Activated CD8-positive, alpha-beta T cell treated with anti-CD3 and anti-CD28 coated beads, Interleukin-2, amount 10 ng/mL, durations not matched to agents 7 days and 5 days (primary cell): ENCODE measurements around the gene TBL1XR1. TPM values are rescaled to one million over a fixed set of nuclear protein-coding genes. Genes with fewer than 3 reads are reported as not detected.
"Not testable (repeated sequence)": the region's sequence is repeated elsewhere in the genome, so short reads cannot be mapped to it uniquely, and the experiment has no call there.

Source experiments
- ATAC-seq: fragments of 150-1000 bp; cut with Tn5 transposase; one replicate; pipeline ENCODE4 v1.10.0; 2021; ENCODE audit warnings: moderate library complexity
- CTCF ChIA-PET: fragments of 350-600 bp; sonication (Branson Sonifier 250); formaldehyde crosslinking; loops from one replicate; lab custom pipeline; 2021; ENCODE audit warnings: antibody characterized with exemption; lab: Charles Lee
- POLR2A ChIA-PET: fragments of 350-600 bp; sonication (Branson Sonifier 250); formaldehyde crosslinking; loops from one replicate; lab custom pipeline; 2021; ENCODE audit warnings: antibody characterized with exemption; lab: Charles Lee
- DNase-seq: peaks from one replicate; pipeline ENCODE4 v3.0.0-alpha.2; 2020
- H3K27ac Mint-ChIP-seq: one replicate; pipeline ENCODE4 v1.8.0; 2021; ENCODE audit warnings: mild to moderate bottlenecking, mixed read lengths
- H3K27me3 Mint-ChIP-seq: one replicate; pipeline ENCODE4 v1.8.0; 2021; ENCODE audit warnings: low read depth, mixed read lengths
- H3K36me3 Mint-ChIP-seq: one replicate; pipeline ENCODE4 v1.8.0; 2021; ENCODE audit warnings: low read depth, mixed read lengths
- H3K4me1 Mint-ChIP-seq: one replicate; pipeline ENCODE4 v1.8.0; 2021; ENCODE audit warnings: low read depth, mixed read lengths
- H3K4me3 Mint-ChIP-seq: one replicate; pipeline ENCODE4 v1.8.0; 2021; ENCODE audit warnings: mild to moderate bottlenecking, mixed read lengths
- H3K9me3 Mint-ChIP-seq: one replicate; pipeline ENCODE4 v1.8.0; 2022; ENCODE audit warnings: mixed read lengths; ENCODE audit not compliant: insufficient read depth
- total RNA-seq, 2 experiments: library from RNA; stranded (reverse); gene quantifications; one replicate each; pipeline ENCODE4 v1.2.3, GENCODE V29; 2021

TBL1XR1 gene
- total RNA-seq, 2 experiments from 2014 or later = 165 to 166 TPM

DNA sequence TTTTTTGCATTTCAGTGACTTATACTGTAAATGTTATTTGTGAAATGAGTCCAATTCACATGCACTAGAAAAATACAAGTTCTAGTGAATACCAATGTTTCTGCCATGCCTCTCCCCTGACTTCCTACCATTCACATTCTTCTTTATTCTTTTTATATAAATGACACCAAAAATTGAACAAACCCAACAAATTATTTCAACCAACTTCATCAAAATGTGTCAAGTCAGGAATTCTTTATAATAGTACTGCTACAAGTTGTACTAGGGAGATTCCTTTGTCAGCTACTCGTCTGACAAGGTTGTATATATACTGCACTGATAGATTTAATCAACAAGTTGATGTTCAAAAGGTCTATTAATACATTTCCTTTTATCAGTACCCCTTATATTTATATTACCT is 3.0 kb downstream of the TBL1XR1 start:
- Mint-ChIP-seq H3K4me3 (peak overlapping the region; percentile 98), H3K36me3 (peaks cover 53% of the 10 kb centered on the region), H3K27ac (peak overlapping the region; percentile 39), H3K27me3 (no peaks in the 10 kb centered on the region), H3K9me3 (no peaks in the 10 kb centered on the region), H3K4me1 (peaks cover 60% of the 10 kb centered on the region)
- ChIA-PET POLR2A (interaction anchor here (1.1 to 6.5 kb wide), 5 partner anchors 45 to 165 kb away, joined by 3 to 172 read pairs (median 15); no protein-coding TSS in a partner anchor), CTCF (interaction anchor here (0.8 to 5.7 kb wide), 5 partner anchors 17 to 165 kb away, joined by 3 to 57 read pairs (median 4); no protein-coding TSS in a partner anchor)
- ATAC-seq (no peak), DNase-seq (no peak)

DNA sequence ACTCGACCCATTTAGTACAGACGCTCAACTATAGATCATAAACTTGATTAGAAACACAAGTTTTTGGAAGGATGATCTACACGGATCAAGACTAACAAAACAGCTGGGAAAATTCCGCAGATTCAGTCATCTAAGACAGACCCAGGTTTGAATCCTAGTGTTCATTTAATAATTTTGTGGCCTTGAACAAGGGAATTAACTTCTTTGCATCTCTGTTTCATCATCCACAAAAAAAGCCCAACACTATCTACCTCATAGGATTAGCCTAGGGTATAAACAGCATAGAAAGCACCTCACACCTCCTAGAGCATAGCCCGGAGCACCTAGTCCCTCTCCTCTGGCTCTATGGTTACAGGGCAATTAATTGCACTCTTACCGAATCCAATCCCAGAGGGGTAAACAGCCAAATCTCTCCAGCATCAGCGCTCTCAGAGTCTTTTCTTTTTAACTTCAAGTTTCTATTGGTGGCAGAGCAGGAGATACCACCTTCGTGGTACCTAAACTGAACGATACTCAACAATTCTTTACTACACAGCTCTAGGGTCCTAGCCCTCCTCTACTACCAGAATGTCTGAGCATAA is 3.5 kb downstream of the TBL1XR1 start:
- ATAC-seq (no peak), DNase-seq (no peak)
- Mint-ChIP-seq H3K4me1 (peaks cover 55% of the 10 kb centered on the region), H3K9me3 (no peaks in the 10 kb centered on the region), H3K36me3 (peaks cover 53% of the 10 kb centered on the region), H3K4me3 (peak overlapping the region; percentile 98), H3K27me3 (no peaks in the 10 kb centered on the region), H3K27ac (peak overlapping the region; percentile 39)
- POLR2A ChIA-PET = interaction anchor here (1.1 to 6.5 kb wide), 5 partner anchors 44 to 165 kb away, joined by 3 to 172 read pairs (median 15); no protein-coding TSS in a partner anchor
- CTCF ChIA-PET = interaction anchor here (0.8 to 3.3 kb wide), 4 partner anchors 17 to 142 kb away, joined by 3 to 14 read pairs (median 4); no protein-coding TSS in a partner anchor

DNA sequence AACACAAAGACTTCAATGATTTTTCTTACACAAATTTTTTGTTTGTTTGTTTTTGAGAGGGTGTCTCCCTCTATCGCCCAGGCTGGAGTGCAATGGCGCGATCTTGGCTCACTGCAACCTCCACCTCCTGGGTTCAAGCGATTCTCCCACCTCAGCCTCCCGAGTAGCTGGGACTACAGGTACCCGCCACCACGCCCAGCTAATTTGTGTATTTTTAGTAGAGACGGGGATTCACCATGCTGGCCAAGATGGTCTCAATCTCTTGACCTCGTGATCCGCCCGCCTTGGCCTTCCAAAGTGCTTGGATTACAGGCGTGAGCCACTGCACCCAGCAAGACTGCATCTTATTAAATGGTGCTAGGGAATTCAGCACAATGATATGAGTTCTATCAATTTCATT is 4.0 kb downstream of the TBL1XR1 start:
- H3K27ac Mint-ChIP-seq, ATAC-seq, H3K9me3 Mint-ChIP-seq, DNase-seq, H3K4me3 Mint-ChIP-seq, H3K27me3 Mint-ChIP-seq: not testable (repeated sequence)
- peaks cover 53% of the 10 kb centered on the region for H3K4me1 Mint-ChIP-seq
- ChIA-PET CTCF (interaction anchor here (1.4 to 3.3 kb wide), 2 partner anchors 16 to 142 kb away, joined by 4 to 14 read pairs; no protein-coding TSS in a partner anchor), POLR2A (interaction anchor here (1.1 to 6.5 kb wide), 4 partner anchors 43 to 166 kb away, joined by 3 to 172 read pairs (median 10); no protein-coding TSS in a partner anchor)
- H3K36me3 Mint-ChIP-seq = peaks cover 53% of the 10 kb centered on the region

DNA sequence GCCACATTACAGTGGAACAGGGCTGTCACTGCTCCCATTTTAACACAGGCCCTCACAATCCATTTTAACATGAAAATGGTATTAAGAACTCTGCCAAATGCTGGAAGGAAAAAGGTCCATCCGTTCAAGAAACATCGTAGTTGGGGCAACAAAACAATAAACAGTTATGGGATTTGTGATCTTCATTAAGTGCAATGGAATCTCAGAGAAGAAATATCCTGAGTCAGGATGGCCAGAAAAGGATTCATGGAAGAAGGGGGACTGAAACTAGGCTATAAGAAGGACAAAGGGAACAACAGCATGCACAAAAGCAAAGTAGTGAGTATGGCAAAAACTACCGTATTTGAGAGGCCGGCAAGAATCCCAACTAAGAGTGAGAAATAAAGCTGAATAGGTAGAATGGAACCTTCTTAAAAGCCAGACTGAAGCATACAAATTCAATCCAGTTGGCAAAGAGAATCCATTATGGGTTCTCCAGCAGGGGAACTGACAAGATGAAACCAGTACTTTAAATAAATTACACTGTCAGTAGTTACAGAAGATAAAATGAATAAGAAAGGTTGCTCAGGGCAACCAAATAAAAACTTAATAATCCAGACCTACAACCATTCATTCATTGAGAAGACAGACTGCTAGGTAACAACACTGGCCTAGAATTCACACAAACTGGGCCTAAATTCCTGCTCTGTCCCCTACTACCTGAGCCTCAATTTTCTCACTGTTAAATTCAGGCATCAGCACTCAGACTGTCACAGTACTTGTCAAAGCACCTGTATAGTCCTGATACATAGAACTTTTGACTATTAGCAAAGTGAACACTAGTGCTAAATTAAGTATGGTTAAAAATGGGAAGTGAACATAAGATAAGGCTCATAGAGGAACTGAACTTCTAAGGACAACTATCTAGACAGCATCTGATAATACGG is 6.3 kb downstream of the TBL1XR1 start:
- Mint-ChIP-seq H3K4me3 (no peak overlapping the region), H3K36me3 (peaks cover 51% of the 10 kb centered on the region), H3K27me3 (no peaks in the 10 kb centered on the region), H3K4me1 (peaks cover 57% of the 10 kb centered on the region), H3K9me3 (no peaks in the 10 kb centered on the region), H3K27ac (no peak overlapping the region)
- no peak for ATAC-seq
- no peak for DNase-seq
- CTCF ChIA-PET = no interaction called here
- POLR2A ChIA-PET = no interaction called here

DNA sequence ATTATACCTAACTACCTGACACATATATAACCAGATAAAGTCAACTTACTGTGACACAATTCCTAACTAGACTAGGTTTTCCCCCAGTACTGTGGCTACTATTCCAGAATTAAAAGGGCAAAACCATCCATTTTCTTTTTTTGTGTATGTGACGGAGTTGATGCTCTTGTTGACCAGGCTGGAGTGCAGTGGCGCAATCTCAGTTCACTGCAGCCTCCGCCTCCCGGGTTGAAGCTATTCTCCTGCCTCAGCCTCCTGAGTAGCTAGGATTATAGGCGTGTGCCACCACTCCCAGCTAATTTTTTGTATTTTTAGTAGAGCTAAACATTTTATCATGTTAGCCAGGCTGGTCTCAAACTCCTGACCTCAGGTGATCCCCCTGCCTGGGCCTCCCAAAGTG is 7.1 kb downstream of the TBL1XR1 start:
- H3K4me3 Mint-ChIP-seq, POLR2A ChIA-PET, H3K27me3 Mint-ChIP-seq, DNase-seq, H3K27ac Mint-ChIP-seq, ATAC-seq, CTCF ChIA-PET, H3K9me3 Mint-ChIP-seq: not testable (repeated sequence)
- Mint-ChIP-seq H3K4me1 (peaks cover 61% of the 10 kb centered on the region), H3K36me3 (peaks cover 46% of the 10 kb centered on the region)

DNA sequence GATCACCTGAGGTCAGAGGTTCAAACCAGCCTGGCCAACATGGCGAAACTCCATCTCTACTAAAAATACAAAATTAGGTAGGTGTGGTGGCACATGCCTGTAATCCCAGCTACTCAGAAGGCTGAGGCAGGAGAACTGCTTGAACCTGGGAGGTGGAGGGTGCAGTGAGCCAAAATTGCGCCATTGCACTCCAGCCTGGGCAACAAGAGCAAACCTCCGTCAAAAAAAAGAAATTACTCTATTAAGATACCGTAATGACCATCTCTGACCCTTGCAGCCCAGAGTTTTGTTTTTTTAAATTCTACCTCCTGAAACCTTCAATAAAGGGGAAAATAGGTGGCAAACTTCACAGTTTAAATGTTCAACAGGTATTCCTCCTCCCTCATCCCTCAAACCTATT is 9.0 kb downstream of the TBL1XR1 start:
- peaks cover 55% of the 10 kb centered on the region for H3K4me1 Mint-ChIP-seq
- H3K27me3 Mint-ChIP-seq, H3K9me3 Mint-ChIP-seq, CTCF ChIA-PET, H3K4me3 Mint-ChIP-seq, ATAC-seq, H3K27ac Mint-ChIP-seq: not testable (repeated sequence)
- peaks cover 35% of the 10 kb centered on the region for H3K36me3 Mint-ChIP-seq
- DNase-seq = peak; percentile 11
- POLR2A ChIA-PET = interaction anchor here (0.6 to 1.0 kb wide), 2 partner anchors 11 to 129 kb away, joined by 3 read pairs; no protein-coding TSS in a partner anchor

DNA sequence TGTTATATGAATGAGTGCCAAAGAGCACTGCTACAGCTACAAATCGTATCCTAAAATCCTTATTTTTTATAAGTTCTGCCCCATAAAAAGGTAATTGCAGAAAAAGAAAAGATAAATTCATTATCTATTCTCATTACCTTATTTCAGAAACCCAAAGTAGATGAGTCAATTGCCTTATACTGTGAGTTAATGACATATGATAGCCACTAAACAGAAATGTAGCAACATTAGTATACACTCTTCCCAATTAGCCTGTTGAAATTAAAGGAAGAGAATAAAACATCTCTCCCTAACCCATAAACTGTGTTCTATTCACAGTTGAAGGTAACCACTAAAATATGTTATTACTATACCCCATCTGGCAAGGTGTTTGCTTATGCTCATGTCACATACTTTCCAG is 11.0 kb downstream of the TBL1XR1 start:
- Mint-ChIP-seq H3K4me1 (peaks cover 54% of the 10 kb centered on the region), H3K9me3 (no peaks in the 10 kb centered on the region), H3K36me3 (peaks cover 26% of the 10 kb centered on the region), H3K27me3 (no peaks in the 10 kb centered on the region), H3K27ac (no peak overlapping the region), H3K4me3 (no peak overlapping the region)
- ChIA-PET CTCF (no interaction called here), POLR2A (no interaction called here)
- DNase-seq (no peak), ATAC-seq (no peak)

DNA sequence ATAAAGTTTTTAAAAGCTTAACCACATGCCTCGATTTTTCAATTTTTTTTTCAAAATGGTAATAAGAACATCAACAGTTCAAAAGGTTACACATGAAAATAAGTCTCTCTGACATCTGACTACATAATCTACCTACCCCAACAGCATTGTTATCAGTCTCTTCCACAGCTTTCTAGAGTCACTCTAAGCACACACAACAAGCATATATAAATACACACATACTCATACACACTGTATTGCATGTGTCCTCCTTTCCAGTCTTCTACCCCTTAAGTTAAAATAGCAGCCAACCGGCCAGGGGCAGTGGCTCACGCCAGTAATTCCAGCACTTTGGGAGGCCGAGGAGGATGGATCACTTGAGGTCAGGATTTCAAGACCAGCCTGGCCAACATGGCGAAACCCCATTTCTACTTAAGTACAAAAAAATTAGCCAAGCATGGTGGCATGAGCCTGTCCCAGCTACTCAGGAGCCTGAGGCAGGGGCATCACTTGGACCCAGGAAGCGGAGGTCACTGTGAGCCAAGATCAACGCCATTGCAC is 12.2 kb downstream of the TBL1XR1 start:
- peaks cover 28% of the 10 kb centered on the region for H3K36me3 Mint-ChIP-seq
- no peak overlapping the region for H3K27ac Mint-ChIP-seq
- H3K27me3 Mint-ChIP-seq = no peaks in the 10 kb centered on the region
- CTCF ChIA-PET = no interaction called here
- H3K4me3 Mint-ChIP-seq = no peak overlapping the region
- H3K9me3 Mint-ChIP-seq = no peaks in the 10 kb centered on the region
- ATAC-seq (no peak), DNase-seq (no peak)
- peaks cover 47% of the 10 kb centered on the region for H3K4me1 Mint-ChIP-seq
- POLR2A ChIA-PET = interaction anchor here (0.6 to 1.0 kb wide), 4 partner anchors 10 to 214 kb away, joined by 3 to 7 read pairs (median 3); no protein-coding TSS in a partner anchor

DNA sequence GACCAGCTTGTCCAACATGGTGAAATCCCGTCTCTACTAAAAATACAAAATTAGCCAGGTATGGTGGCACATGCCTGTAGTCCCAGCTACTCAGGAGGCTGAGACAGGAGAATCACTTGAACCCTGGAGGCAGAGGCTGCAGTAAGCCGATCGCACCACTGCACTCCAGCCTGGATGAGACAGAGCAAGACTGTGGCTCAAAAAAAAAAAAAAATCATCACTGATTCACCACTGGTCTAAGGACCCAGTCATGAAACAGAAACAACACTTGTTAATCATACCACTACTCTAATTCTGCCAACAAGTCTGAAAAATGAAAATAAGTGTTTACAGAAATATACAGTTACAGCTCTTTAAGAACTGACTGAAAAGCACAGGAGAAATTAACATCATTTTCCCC is 12.7 kb downstream of the TBL1XR1 start:
- H3K4me3 Mint-ChIP-seq, CTCF ChIA-PET, DNase-seq, H3K9me3 Mint-ChIP-seq, ATAC-seq, H3K27me3 Mint-ChIP-seq, H3K27ac Mint-ChIP-seq: not testable (repeated sequence)
- H3K4me1 Mint-ChIP-seq = peaks cover 48% of the 10 kb centered on the region
- POLR2A ChIA-PET = interaction anchor here (0.6 to 1.0 kb wide), 4 partner anchors 11 to 213 kb away, joined by 3 to 7 read pairs (median 3); no protein-coding TSS in a partner anchor
- peaks cover 30% of the 10 kb centered on the region for H3K36me3 Mint-ChIP-seq

DNA sequence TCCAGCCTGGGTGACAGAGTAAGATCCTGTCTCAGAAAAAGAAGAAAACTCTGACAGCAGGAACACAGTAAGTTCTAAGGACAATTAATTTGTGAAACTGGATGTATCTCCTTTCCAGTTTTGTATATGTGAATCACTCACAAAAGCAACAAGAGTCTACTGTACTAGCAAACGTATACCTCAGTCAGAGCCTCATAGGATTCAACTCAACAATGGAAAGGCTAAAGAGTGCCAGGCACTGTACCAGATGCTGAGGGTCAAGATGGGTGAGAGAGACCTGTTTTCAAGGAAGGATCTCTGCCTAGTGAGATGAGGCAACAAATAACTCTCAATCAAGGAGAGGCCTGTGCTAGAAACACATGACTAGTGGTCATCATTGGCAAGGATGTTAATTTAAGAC is 14.9 kb downstream of the TBL1XR1 start:
- Mint-ChIP-seq H3K4me1 (peaks cover 54% of the 10 kb centered on the region), H3K4me3 (no peak overlapping the region), H3K9me3 (no peaks in the 10 kb centered on the region), H3K36me3 (peaks cover 41% of the 10 kb centered on the region), H3K27ac (peak overlapping the region; percentile 46), H3K27me3 (no peaks in the 10 kb centered on the region)
- ATAC-seq (no peak), DNase-seq (no peak)
- CTCF ChIA-PET = no interaction called here
- POLR2A ChIA-PET = no interaction called here

DNA sequence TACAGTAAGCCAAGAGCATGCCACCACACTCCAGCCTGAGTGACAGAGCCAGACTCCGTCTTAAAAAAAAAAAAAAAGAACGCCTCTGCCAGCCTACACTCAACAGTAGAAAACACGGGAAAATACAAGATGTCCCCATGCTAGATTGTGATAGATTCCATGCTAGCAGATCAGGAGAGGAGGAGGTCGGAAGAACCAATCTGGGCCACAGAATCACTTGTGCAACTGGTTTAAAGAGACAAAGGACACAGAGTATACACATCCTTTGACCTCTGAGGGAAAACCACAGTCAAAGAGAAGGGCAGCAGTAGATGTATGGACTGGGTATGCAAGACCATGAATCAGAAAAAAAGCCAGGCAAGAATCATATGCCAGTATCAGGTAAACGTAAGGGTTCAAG is 15.9 kb downstream of the TBL1XR1 start:
- H3K4me3 Mint-ChIP-seq = no peak overlapping the region
- no peaks in the 10 kb centered on the region for H3K9me3 Mint-ChIP-seq
- no peaks in the 10 kb centered on the region for H3K27me3 Mint-ChIP-seq
- H3K36me3 Mint-ChIP-seq = peaks cover 41% of the 10 kb centered on the region
- CTCF ChIA-PET = no interaction called here
- DNase-seq (no peak), ATAC-seq (no peak)
- peaks cover 51% of the 10 kb centered on the region for H3K4me1 Mint-ChIP-seq
- POLR2A ChIA-PET = no interaction called here
- no peak overlapping the region for H3K27ac Mint-ChIP-seq
